ENCODE data around the gene VPS13A. TPM values are rescaled to one million over a fixed set of nuclear protein-coding genes. Genes with fewer than 3 reads are reported as not detected.

Gene VPS13A
- total RNA-seq, 1 experiment from 2014 or later = 52.8 TPM

DNA sequence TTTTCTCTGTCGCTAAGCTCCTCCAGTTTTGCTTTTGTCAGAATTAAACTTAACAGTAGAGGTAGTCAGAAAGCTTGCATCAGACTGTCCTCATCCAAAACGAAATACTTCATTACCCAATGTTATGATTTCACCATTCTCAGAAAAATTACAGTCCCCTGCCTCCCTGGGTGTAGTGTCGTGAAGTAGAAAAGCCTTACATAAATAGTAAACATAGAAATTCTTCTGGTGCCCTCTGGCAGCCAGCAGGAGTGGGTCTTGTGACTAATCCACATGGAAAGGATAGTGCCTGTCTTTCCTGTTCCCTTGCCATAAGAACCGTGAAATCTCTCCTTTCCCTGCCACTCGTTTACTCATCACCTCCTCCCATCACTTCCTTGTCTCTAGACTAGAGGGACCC lies 240.2 kb downstream of the VPS13A start:
- Histone ChIP-seq H3K36me3 (ENCODE audit: control insufficient read depth in 1 of 2, insufficient read depth in 2 of 2, low read length in 2 of 2) (no peaks in the 10 kb centered on the region), H3K27me3 (ENCODE audit: insufficient read depth, low read length) (no peaks in the 10 kb centered on the region), H4K20me1 (ENCODE audit: insufficient read depth) (no peaks in the 10 kb centered on the region), H3K4me3 (replicated peaks in 1 of 2; ENCODE audit: low read depth in 1 of 2, low read length in 2 of 2) (no peak overlapping the region), H2AFZ (ENCODE audit: low read depth, low read length, poor library complexity, severe bottlenecking) (no peak overlapping the region), H3K27ac (ENCODE audit: low read depth, low read length) (no peak overlapping the region), H3K9me2 (ENCODE audit: insufficient read depth) (no peaks in the 10 kb centered on the region), H3K4me2 (ENCODE audit: low read length) (no peak overlapping the region), H3K79me2 (ENCODE audit: insufficient read depth, low read length) (no peaks in the 10 kb centered on the region), H3K9ac (ENCODE audit: low read length) (no peak overlapping the region), H3K9me3 (ENCODE audit: control insufficient read depth in 1 of 2, insufficient read depth in 1 of 2, low read depth in 1 of 2, low read length in 2 of 2) (no peaks in the 10 kb centered on the region), H3K4me1 (ENCODE audit: control insufficient read depth in 1 of 2, insufficient read depth in 2 of 2, low read length in 2 of 2) (no peaks in the 10 kb centered on the region)
- RAD21 ChIA-PET (ENCODE audit: low non-redundant PET in 1 of 2, low total read pairs in 2 of 2, uncharacterized antibody in 2 of 2, unreplicated experiment in 2 of 2) = no interaction called here
- no peak for TF ChIP-seq SRF (IDR thresholded peaks at IDR 0.05; ENCODE audit: low read depth)
- no peak for TF ChIP-seq SIN3A (IDR thresholded peaks at IDR 0.05; ENCODE audit: low read depth)
- TF ChIP-seq CEBPB (IDR thresholded peaks at IDR 0.05; ENCODE audit: low read depth) = no peak
- TF ChIP-seq SP1 (IDR thresholded peaks at IDR 0.05; ENCODE audit: low read depth) = no peak
- TF ChIP-seq, protein P1, sequence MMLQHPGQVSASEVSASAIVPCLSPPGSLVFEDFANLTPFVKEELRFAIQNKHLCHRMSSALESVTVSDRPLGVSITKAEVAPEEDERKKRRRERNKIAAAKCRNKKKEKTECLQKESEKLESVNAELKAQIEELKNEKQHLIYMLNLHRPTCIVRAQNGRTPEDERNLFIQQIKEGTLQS (IDR thresholded peaks at IDR 0.05) = no peak
- no peak for TF ChIP-seq JUND (IDR thresholded peaks at IDR 0.05)
- TF ChIP-seq ELF1 (IDR thresholded peaks at IDR 0.05; ENCODE audit: borderline replicate concordance, low read depth) = no peak
- TF ChIP-seq, protein P2, sequence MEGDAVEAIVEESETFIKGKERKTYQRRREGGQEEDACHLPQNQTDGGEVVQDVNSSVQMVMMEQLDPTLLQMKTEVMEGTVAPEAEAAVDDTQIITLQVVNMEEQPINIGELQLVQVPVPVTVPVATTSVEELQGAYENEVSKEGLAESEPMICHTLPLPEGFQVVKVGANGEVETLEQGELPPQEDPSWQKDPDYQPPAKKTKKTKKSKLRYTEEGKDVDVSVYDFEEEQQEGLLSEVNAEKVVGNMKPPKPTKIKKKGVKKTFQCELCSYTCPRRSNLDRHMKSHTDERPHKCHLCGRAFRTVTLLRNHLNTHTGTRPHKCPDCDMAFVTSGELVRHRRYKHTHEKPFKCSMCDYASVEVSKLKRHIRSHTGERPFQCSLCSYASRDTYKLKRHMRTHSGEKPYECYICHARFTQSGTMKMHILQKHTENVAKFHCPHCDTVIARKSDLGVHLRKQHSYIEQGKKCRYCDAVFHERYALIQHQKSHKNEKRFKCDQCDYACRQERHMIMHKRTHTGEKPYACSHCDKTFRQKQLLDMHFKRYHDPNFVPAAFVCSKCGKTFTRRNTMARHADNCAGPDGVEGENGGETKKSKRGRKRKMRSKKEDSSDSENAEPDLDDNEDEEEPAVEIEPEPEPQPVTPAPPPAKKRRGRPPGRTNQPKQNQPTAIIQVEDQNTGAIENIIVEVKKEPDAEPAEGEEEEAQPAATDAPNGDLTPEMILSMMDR (IDR thresholded peaks at IDR 0.05 in 2 of 3, conservative IDR thresholded peaks at IDR 0.05 in 1 of 3; ENCODE audit: borderline replicate concordance in 1 of 3, insufficient read depth in 1 of 3, low read depth in 2 of 3, low read length in 2 of 3) = no peak
- no peak for TF ChIP-seq TCF7L2 (IDR thresholded peaks at IDR 0.05; ENCODE audit: borderline replicate concordance, extremely low read depth, insufficient read depth, insufficient read length)
- TF ChIP-seq EGR1 (IDR thresholded peaks at IDR 0.05; ENCODE audit: low read depth) = no peak
- no peak for TF ChIP-seq RAD21 (IDR thresholded peaks at IDR 0.05; ENCODE audit: low read depth)
- no peak for TF ChIP-seq YY1 (IDR thresholded peaks at IDR 0.05; ENCODE audit: extremely low read depth, insufficient replicate concordance, low read depth, low read length)
- TF ChIP-seq, protein P3, sequence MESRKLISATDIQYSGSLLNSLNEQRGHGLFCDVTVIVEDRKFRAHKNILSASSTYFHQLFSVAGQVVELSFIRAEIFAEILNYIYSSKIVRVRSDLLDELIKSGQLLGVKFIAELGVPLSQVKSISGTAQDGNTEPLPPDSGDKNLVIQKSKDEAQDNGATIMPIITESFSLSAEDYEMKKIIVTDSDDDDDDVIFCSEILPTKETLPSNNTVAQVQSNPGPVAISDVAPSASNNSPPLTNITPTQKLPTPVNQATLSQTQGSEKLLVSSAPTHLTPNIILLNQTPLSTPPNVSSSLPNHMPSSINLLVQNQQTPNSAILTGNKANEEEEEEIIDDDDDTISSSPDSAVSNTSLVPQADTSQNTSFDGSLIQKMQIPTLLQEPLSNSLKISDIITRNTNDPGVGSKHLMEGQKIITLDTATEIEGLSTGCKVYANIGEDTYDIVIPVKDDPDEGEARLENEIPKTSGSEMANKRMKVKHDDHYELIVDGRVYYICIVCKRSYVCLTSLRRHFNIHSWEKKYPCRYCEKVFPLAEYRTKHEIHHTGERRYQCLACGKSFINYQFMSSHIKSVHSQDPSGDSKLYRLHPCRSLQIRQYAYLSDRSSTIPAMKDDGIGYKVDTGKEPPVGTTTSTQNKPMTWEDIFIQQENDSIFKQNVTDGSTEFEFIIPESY (IDR thresholded peaks at IDR 0.05; ENCODE audit: extremely low read depth, insufficient replicate concordance, low read length) = no peak
- TF ChIP-seq, protein P4, sequence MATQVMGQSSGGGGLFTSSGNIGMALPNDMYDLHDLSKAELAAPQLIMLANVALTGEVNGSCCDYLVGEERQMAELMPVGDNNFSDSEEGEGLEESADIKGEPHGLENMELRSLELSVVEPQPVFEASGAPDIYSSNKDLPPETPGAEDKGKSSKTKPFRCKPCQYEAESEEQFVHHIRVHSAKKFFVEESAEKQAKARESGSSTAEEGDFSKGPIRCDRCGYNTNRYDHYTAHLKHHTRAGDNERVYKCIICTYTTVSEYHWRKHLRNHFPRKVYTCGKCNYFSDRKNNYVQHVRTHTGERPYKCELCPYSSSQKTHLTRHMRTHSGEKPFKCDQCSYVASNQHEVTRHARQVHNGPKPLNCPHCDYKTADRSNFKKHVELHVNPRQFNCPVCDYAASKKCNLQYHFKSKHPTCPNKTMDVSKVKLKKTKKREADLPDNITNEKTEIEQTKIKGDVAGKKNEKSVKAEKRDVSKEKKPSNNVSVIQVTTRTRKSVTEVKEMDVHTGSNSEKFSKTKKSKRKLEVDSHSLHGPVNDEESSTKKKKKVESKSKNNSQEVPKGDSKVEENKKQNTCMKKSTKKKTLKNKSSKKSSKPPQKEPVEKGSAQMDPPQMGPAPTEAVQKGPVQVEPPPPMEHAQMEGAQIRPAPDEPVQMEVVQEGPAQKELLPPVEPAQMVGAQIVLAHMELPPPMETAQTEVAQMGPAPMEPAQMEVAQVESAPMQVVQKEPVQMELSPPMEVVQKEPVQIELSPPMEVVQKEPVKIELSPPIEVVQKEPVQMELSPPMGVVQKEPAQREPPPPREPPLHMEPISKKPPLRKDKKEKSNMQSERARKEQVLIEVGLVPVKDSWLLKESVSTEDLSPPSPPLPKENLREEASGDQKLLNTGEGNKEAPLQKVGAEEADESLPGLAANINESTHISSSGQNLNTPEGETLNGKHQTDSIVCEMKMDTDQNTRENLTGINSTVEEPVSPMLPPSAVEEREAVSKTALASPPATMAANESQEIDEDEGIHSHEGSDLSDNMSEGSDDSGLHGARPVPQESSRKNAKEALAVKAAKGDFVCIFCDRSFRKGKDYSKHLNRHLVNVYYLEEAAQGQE (IDR thresholded peaks at IDR 0.05; ENCODE audit: low read depth) = no peak
- TF ChIP-seq CBX3 (IDR thresholded peaks at IDR 0.05; ENCODE audit: low read depth) = no peak
- TF ChIP-seq POLR2AphosphoS5 (IDR thresholded peaks at IDR 0.05; ENCODE audit: low read depth, low read length) = no peak
- CTCF ChIA-PET = no interaction called here
- intact Hi-C loops (cut with micrococcal nuclease) = no loop called here
- no peak for ATAC-seq
- POLR2A ChIA-PET = no interaction called here
- no TSS peak for BruUV-seq (replicated peaks)
- DNase-seq (ENCODE audit: low read depth, low spot score) = no peak

Measured in HCT116 (cell line).